Cardiac ventricle fibroblast (primary cell): ENCODE data around the gene DHX36. TPM values are rescaled to one million over a fixed set of nuclear protein-coding genes. Genes with fewer than 3 reads are reported as not detected.

Source experiments
- total RNA-seq: library from RNA; depleted of rRNA; stranded (reverse); fragments of >200 nt; gene quantifications from 2 replicates; pipeline ENCODE4 v1.2.3, GENCODE V29; 2015

The DHX36 gene, protein sequence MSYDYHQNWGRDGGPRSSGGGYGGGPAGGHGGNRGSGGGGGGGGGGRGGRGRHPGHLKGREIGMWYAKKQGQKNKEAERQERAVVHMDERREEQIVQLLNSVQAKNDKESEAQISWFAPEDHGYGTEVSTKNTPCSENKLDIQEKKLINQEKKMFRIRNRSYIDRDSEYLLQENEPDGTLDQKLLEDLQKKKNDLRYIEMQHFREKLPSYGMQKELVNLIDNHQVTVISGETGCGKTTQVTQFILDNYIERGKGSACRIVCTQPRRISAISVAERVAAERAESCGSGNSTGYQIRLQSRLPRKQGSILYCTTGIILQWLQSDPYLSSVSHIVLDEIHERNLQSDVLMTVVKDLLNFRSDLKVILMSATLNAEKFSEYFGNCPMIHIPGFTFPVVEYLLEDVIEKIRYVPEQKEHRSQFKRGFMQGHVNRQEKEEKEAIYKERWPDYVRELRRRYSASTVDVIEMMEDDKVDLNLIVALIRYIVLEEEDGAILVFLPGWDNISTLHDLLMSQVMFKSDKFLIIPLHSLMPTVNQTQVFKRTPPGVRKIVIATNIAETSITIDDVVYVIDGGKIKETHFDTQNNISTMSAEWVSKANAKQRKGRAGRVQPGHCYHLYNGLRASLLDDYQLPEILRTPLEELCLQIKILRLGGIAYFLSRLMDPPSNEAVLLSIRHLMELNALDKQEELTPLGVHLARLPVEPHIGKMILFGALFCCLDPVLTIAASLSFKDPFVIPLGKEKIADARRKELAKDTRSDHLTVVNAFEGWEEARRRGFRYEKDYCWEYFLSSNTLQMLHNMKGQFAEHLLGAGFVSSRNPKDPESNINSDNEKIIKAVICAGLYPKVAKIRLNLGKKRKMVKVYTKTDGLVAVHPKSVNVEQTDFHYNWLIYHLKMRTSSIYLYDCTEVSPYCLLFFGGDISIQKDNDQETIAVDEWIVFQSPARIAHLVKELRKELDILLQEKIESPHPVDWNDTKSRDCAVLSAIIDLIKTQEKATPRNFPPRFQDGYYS
- total RNA-seq = 19.0 and 39.4 TPM in 2 replicates

DNA sequence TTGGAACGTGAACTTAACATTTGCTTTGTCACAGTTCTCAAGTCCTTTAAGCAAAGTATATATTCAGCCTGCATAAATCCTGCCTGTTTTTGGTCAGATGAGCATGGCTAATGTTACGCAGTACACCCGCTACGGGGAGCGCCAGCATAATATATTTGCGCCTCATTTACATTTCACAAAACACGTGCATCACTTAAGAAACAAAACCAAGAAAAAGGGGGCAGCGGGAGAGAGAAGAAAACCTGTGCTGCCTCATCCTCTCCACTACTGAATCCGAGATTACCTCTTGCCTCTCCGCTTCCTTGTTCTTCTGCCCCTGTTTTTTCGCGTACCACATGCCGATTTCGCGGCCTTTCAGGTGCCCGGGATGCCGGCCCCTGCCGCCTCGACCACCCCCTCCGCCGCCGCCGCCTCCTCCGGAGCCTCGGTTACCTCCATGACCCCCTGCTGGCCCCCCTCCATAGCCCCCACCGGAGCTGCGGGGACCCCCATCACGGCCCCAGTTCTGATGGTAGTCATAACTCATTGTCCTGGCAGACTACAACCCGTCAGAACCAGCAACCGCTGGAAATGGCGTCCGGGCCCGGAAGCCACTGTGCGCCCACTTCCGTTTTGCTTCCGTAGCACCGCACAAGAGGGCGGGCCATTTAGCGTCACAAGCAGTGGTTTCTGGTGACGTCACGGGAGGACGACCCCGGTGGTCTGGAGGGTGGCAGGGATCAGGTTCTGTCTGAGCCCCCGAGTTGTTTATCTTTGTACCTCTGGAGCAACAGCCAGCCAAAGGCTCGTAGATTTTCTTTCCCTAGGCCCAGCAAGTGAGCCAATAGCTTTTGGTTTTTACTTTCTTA lies at the start of gene DHX36:
DHX36 (minus strand) TSS at position 597 of the 848 bp plus-strand sequence; CDS start at position 526, 71 bp downstream.

Other genes with a start within 250 kb of the DHX36 start
- 5.4 and 5.8 TPM in 2 replicates for gene ARHGEF26, start 203.1 kb downstream of the DHX36 start, total RNA-seq
- gene GPR149, start 105.7 kb upstream of the DHX36 start, total RNA-seq = not detected in 2 replicates